Measurements from ENCODE around the gene PCGF3. TPM values are rescaled to one million over a fixed set of nuclear protein-coding genes. Genes with fewer than 3 reads are reported as not detected.

PCGF3 gene
- total RNA-seq, 1 donor from 2014 or later = 124 TPM

DNA sequence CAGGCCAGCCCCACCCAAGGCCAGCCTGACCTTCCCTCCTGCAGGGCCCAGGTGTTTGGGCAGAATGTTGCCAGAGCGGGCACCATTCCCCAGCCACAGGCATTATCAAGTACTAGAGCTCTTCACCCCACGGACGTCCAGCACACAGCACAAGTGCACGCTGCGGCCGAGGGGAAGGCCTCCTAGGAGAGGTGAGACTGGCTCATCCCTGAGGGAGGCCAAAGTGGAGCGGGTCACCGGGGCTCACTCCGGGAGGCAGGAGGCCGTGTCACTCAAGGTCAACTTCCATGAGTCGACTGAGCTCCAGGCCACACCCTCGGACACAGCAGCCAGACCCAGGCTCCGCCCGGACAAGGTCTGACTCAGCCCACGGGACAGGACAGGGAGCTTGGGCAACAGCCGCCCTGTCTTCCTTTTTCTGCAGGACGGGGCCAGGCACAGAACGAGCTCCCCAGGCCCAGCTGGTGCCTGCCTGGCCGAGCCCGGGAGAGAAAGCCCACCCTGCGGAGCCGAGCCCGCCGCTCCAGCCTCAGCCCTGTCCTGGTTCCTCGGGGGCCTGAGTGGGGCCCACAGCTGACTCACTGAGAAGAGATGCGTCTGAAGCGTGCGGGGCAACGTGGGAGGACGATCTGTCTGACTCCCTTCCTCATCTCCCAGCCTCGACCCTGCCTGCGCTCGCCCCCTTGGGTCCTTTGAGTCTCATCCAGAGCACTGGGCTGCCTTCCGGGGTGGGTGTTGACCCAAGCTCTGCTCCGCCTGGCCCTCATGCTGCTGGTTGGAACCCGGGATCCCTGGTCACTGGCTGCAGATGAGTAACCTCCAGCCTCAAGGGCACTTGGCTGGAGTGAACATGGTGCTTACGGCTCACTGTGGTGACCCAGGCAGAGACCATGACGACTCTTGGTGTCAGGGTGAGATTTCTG, 18.3 kb upstream of the PCGF3 start:
- peak overlapping the region; percentile 51 to 56 for H3K27ac ChIP-seq

DNA sequence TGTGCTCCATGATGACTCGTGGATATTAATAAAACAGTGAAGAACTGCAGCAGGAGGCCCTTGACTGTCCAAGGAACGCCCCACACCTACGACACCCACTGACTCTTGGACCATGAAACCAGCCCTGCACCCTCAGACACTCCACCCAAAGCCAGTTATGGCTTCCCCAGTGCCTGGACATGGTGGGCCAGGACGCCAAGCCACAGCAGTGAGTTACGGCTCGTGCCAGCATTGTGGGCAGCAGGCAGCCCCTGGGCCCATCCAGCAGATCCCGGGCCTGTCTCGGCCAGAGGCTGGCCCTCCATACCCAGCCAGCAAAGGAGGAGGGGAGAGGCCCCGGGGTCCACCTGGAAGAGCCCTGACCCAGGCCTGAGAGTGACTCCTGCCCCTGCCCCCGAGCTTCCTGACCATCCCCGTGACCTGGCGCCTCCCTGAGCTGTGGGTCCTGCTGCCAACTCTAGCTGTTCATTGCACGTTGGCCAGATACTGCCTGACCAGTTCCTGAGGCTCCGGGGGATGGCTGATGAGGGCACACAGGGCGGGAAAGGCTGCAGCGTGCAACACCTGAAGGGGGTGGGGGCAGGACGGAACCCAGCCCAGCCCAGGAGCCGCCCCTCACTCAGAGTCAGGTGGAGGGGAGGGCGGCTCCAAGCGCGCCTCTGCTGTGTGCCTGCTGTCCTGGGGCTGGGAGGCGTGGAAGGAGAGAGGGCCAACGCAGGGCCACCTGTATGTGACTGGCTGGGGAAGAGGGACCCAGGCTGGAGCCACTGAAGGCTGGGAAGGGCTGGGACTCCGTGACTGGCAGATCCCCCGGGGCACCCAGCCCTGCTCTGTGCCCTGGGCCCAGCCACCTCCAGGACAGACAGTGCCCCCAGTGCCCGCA, 17.4 kb upstream of the PCGF3 start:
- Histone ChIP-seq H3K36me3 (no peaks in the 10 kb centered on the region), H3K27ac (peak overlapping the region; percentile 51 to 56), H3K27me3 (no peaks in the 10 kb centered on the region), H3K4me1 (peaks cover 0 to 4% of the 10 kb centered on the region in 2 donors), H3K9me3 (no peaks in the 10 kb centered on the region), H3K4me3 (peak overlapping the region; percentile 47 to 64)
- no peak for DNase-seq (ENCODE audit: low spot score in 2 of 2)
- intact Hi-C loops (cut with DNase I) = no loop called here
- TF ChIP-seq, protein P1, sequence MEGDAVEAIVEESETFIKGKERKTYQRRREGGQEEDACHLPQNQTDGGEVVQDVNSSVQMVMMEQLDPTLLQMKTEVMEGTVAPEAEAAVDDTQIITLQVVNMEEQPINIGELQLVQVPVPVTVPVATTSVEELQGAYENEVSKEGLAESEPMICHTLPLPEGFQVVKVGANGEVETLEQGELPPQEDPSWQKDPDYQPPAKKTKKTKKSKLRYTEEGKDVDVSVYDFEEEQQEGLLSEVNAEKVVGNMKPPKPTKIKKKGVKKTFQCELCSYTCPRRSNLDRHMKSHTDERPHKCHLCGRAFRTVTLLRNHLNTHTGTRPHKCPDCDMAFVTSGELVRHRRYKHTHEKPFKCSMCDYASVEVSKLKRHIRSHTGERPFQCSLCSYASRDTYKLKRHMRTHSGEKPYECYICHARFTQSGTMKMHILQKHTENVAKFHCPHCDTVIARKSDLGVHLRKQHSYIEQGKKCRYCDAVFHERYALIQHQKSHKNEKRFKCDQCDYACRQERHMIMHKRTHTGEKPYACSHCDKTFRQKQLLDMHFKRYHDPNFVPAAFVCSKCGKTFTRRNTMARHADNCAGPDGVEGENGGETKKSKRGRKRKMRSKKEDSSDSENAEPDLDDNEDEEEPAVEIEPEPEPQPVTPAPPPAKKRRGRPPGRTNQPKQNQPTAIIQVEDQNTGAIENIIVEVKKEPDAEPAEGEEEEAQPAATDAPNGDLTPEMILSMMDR (IDR thresholded peaks at IDR 0.05) = no peak

More for the DNA sequence above, 18.3 kb upstream of the PCGF3 start:
- DNase-seq (ENCODE audit: low spot score in 2 of 2) = peak; percentile 76 to 91
- H3K4me1 ChIP-seq = peaks cover 0 to 4% of the 10 kb centered on the region in 2 donors
- H3K4me3 ChIP-seq = peak overlapping the region in 1 of 2 donors; percentile 11
- TF ChIP-seq, protein P1 (IDR thresholded peaks at IDR 0.05) = no peak
- intact Hi-C loops (cut with DNase I) = no loop called here
- H3K36me3 ChIP-seq = no peaks in the 10 kb centered on the region
- H3K27me3 ChIP-seq = no peaks in the 10 kb centered on the region
- H3K9me3 ChIP-seq = no peaks in the 10 kb centered on the region

DNA sequence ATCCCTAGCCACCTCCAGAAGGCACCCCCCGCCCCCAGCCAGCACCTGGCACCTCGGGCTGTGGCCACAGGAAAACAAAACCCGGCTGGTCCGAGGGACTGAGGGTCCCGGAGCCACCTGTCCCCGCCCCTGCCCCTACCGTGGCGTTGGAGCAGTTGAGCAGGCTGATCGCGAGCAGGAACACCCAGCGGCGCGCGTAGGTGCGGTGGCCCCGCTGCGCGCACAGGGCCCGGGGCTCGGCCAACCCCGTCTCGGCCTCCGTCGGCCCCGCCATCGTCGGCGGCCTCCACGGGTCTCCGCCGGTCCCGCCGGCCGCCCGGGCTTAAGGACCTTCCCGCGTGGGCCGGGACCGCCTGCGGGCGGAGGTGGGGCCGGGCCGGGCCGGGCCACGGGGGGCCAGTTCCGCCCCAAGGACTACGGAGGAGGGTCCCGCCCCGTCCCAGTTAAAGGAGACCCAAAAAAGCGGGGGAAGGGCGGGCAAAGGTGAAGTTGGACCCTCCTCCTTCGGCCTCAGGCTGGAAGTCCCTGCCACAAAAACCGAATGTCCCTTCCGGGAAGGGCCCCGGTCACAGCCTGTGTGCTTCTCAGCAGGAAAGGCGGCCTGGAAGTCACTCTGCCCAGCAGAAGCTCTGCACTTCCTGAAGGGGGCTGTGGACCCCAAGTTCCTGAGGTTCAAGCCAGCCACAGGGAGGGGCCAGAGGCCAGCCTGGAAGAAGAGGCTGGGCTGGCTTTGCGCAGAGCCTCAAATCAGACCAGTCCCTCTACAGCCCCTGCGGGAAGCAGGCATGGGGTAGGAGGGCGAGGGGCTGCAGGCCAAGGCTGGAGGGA, 16.6 kb upstream of the PCGF3 start, which contains the start of gene SLC49A3:
Gene SLC49A3, minus strand, starts transcription at position 298 of the 828 bp plus-strand sequence. Its CDS starts 24 bp downstream, at position 274.
- Histone ChIP-seq H3K4me1 (peaks cover 0 to 4% of the 10 kb centered on the region in 2 donors), H3K27me3 (no peaks in the 10 kb centered on the region), H3K27ac (peak within 1 kb of the TSS; percentile 51 to 56), H3K9me3 (no peaks in the 10 kb centered on the region), H3K4me3 (peak within 1 kb of the TSS; percentile 47 to 64), H3K36me3 (no peaks in the 10 kb centered on the region)
- TF ChIP-seq, protein P1 (IDR thresholded peaks at IDR 0.05) = no peak
- no peak for DNase-seq (ENCODE audit: low spot score in 2 of 2)
- intact Hi-C loops (cut with DNase I) = no loop called here

DNA sequence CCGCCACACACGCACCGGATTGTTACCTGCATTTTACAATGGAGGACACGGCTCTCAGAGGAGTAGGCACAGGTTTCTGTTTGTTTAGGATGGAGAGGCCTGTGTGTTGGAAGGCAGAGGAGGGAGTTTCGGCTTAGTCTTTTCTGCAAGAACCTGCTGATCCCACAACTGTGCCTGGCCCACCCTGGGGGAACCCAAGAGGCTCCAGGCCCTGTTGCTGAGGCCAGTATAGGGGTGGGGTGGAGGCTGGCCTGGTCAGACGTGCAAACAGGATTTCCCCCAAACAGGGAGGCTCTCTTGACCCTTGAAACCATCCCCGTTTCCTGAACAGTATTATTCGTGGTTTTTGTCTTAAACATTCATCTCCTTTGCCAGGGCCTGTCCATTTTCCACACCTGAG, 15.9 kb upstream of the PCGF3 start:
- intact Hi-C loops (cut with DNase I) = no loop called here
- Histone ChIP-seq H3K27me3 (no peaks in the 10 kb centered on the region), H3K27ac (peak overlapping the region in 1 of 2 donors; percentile 56), H3K9me3 (no peaks in the 10 kb centered on the region), H3K4me3 (peak overlapping the region; percentile 47 to 64), H3K4me1 (peaks cover 0 to 4% of the 10 kb centered on the region in 2 donors), H3K36me3 (no peaks in the 10 kb centered on the region)
- no peak for DNase-seq (ENCODE audit: low spot score in 2 of 2)
- TF ChIP-seq, protein P1 (IDR thresholded peaks at IDR 0.05) = no peak

Data from ascending aorta (tissue), 2 donors.